Measurements from ENCODE around the gene NAP1L4. TPM values are rescaled to one million over a fixed set of nuclear protein-coding genes. Genes with fewer than 3 reads are reported as not detected.

Gene NAP1L4
- total RNA-seq, 1 donor from 2014 or later: 83.5 TPM

DNA sequence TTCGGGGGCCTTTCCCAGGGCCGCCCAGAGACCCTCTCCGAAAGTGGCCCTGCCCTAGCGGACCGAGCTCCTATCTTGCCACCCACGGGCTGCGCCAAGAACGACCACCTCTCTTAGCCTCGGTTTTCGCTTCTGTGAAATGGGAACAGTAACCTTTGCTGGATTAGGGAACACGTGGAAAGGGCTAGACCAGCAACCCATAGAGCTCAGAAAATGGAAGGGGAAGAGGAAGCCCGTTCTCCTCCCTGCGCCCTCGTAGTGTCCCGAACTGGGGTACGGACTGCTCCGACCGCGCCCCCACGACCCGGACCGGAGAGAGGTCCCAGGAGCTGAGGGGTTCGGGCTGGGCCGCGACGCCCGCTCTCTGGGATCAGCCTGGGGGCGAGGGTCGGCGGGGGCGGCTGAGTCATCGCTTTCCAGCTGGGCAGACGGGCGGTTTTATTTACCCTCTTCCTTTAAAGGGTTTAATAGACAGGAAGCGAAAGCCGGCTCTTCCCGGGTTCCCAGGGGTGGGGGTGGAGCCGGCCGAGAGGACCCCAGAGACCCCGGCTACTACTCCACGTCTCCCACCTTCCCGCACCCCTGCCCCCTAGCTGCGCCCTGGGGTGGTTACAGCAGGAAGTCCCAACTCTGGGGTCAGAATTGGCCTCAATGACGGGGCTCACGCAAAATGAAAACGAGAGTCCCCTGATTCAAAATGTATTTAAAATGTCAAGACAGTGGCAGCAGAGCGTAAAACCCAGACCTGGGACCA is 62.0 kb downstream of the NAP1L4 start:
- H3K4me1 Mint-ChIP-seq (ENCODE audit: low read depth): peaks cover 48% of the 10 kb centered on the region
- H3K4me3 Mint-ChIP-seq (ENCODE audit: unreplicated experiment): peak overlapping the region; percentile 70
- H3K27me3 Mint-ChIP-seq (ENCODE audit: low read depth): no peaks in the 10 kb centered on the region
- H3K27ac Mint-ChIP-seq (ENCODE audit: unreplicated experiment): peak overlapping the region; percentile 96
- peak; percentile 91 for DNase-seq (ENCODE audit: low spot score)
- no peaks in the 10 kb centered on the region for H3K36me3 Mint-ChIP-seq (ENCODE audit: low read depth)
- TF ChIP-seq, protein P1, sequence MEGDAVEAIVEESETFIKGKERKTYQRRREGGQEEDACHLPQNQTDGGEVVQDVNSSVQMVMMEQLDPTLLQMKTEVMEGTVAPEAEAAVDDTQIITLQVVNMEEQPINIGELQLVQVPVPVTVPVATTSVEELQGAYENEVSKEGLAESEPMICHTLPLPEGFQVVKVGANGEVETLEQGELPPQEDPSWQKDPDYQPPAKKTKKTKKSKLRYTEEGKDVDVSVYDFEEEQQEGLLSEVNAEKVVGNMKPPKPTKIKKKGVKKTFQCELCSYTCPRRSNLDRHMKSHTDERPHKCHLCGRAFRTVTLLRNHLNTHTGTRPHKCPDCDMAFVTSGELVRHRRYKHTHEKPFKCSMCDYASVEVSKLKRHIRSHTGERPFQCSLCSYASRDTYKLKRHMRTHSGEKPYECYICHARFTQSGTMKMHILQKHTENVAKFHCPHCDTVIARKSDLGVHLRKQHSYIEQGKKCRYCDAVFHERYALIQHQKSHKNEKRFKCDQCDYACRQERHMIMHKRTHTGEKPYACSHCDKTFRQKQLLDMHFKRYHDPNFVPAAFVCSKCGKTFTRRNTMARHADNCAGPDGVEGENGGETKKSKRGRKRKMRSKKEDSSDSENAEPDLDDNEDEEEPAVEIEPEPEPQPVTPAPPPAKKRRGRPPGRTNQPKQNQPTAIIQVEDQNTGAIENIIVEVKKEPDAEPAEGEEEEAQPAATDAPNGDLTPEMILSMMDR (IDR thresholded peaks at IDR 0.05): no peak
- no peaks in the 10 kb centered on the region for H3K9me3 Mint-ChIP-seq (ENCODE audit: low read depth)

DNA sequence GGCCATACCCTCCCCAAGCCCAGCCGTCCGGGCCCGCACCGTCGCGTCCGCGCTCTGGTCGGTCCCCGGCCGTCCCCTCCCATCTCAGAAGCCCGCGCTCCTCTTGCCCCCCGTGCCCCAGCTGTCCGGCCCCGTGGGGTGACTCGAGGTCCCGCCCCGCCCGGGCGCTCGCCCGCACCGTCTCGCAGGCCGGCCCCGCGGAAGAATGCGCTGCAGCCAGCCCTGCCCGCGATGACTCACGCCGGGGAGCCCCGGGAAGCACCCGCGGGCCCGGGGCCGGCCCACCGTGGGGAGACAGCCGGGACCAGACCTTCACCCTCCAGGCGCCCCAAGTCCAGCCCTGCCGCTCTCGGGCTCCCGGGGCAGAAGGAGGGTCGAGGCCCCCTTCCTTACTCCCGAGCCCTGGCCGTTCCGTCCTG is 62.6 kb downstream of the NAP1L4 start:
- Mint-ChIP-seq H3K36me3 (ENCODE audit: low read depth) (no peaks in the 10 kb centered on the region), H3K4me3 (ENCODE audit: unreplicated experiment) (peak overlapping the region; percentile 70), H3K27ac (ENCODE audit: unreplicated experiment) (peak overlapping the region; percentile 96), H3K4me1 (ENCODE audit: low read depth) (peaks cover 54% of the 10 kb centered on the region), H3K9me3 (ENCODE audit: low read depth) (no peaks in the 10 kb centered on the region), H3K27me3 (ENCODE audit: low read depth) (no peaks in the 10 kb centered on the region)
- DNase-seq (ENCODE audit: low spot score): peak; percentile 90
- TF ChIP-seq, protein P1 (IDR thresholded peaks at IDR 0.05): no peak

DNA sequence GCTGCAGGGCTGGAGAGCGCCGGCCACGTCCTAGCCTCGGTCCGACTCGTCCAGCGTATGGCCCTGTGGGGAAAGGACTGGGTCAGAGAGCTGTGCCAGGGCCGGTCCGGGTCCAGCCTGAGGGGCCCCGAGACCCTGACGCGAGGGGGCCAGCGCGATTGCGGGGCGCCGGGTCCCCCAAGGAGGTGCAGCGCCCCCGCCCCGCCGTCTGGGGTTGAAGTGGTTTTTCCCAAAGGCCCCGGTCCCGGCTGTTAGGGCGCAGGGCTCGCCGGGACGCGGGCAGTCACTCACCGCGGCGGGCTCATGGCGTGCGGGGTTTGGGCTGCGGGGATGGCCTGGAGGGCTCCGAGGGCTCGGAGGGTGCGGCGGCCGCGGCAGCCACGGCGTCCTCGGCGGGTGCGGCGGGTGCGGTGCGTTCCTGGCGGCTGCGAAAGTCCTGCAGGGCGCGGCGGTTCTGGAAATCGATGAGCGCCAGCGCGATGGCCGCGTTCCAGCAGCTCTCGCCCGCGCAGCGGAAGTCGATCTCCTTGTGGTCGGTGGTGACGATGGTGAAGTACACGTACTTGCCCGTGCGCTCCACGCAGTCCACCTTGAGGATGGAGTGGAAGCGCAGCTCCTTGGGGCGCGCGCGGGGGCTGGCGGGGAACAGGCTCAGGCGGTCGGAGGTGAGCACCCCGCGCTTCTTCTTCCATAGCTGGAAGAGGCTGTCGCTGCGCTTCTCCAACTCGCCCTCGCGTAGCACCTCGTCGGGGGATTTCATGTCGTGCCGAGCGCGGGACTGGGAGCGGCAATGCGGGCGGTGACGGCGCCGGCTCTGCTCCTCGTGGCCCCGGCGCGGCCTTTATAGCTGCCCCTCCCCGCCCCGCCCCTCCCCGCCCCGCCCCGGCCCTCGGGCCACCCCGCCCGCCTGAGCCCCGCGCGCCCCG is 63.3 kb downstream of the NAP1L4 start, which contains the start of gene PHLDA2:
PHLDA2 (minus strand) TSS at position 816 of the 926 bp plus-strand sequence; CDS start at position 760, 56 bp downstream.
- Mint-ChIP-seq H3K27me3 (ENCODE audit: low read depth) (no peaks in the 10 kb centered on the region), H3K4me3 (ENCODE audit: unreplicated experiment) (peak within 1 kb of the TSS; percentile 92), H3K36me3 (ENCODE audit: low read depth) (no peaks in the 10 kb centered on the region), H3K4me1 (ENCODE audit: low read depth) (peaks cover 56% of the 10 kb centered on the region), H3K9me3 (ENCODE audit: low read depth) (no peaks in the 10 kb centered on the region), H3K27ac (ENCODE audit: unreplicated experiment) (peak within 1 kb of the TSS; percentile 96)
- peak; percentile 81 for DNase-seq (ENCODE audit: low spot score)
- TF ChIP-seq, protein P1 (IDR thresholded peaks at IDR 0.05): peak; percentile 16

DNA sequence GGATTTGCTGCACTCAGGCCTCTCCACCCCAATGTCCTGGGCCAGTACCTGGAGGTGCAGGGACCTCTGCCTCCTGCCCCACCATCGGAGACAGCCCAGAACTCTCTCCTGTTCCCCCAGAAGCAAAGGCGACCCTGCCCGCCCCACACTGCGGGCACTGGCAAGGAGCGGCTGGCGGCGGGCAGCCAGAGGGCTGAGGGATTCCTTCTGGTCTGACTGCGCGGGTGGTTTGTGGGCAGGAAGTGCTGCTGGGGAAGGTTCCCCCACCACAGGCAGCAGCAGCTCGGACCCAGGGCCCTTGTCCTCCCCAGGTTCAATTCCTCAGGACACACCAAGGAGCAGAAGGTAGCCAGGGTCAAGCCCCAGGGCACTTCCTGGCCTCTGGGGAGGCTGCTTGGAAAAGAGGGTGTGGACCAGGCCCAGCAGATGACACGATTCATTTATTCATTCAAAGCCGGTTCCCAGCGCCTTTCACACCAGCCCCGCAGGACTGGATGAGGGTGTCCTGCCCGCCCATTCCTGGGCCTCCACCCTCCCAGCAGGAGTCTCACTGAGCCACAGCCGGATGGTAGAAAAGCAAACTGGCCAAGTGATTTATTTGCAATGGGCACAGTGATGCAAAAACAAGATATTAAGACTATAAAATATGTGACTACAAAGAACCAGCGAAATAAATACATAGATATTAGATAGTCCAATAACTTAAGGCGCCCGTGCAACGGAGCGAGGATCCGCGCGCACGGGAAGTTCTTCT is 64.1 kb downstream of the NAP1L4 start:
- H3K27me3 Mint-ChIP-seq (ENCODE audit: low read depth): no peaks in the 10 kb centered on the region
- no peaks in the 10 kb centered on the region for H3K36me3 Mint-ChIP-seq (ENCODE audit: low read depth)
- H3K4me3 Mint-ChIP-seq (ENCODE audit: unreplicated experiment): peak overlapping the region; percentile 92
- DNase-seq (ENCODE audit: low spot score): peak; percentile 84
- peaks cover 49% of the 10 kb centered on the region for H3K4me1 Mint-ChIP-seq (ENCODE audit: low read depth)
- H3K9me3 Mint-ChIP-seq (ENCODE audit: low read depth): no peaks in the 10 kb centered on the region
- H3K27ac Mint-ChIP-seq (ENCODE audit: unreplicated experiment): peak overlapping the region; percentile 83
- TF ChIP-seq, protein P1 (IDR thresholded peaks at IDR 0.05): peak; percentile 28

Measured in chondrocyte (in vitro differentiated cells).